GM12873 (cell line): ENCODE measurements around the gene KIAA0930.

ENCODE experiments used
- TF ChIP-seq, protein P1 (sequence below): IDR thresholded peaks from 2 replicates; pipeline ENCODE4 v1.5.1; 2012; ENCODE audit warnings: low read depth, mild to moderate bottlenecking, moderate library complexity, low read length, control low read depth; ENCODE audit not compliant: insufficient read depth; ENCODE audit errors: missing control alignments

KIAA0930 gene

DNA sequence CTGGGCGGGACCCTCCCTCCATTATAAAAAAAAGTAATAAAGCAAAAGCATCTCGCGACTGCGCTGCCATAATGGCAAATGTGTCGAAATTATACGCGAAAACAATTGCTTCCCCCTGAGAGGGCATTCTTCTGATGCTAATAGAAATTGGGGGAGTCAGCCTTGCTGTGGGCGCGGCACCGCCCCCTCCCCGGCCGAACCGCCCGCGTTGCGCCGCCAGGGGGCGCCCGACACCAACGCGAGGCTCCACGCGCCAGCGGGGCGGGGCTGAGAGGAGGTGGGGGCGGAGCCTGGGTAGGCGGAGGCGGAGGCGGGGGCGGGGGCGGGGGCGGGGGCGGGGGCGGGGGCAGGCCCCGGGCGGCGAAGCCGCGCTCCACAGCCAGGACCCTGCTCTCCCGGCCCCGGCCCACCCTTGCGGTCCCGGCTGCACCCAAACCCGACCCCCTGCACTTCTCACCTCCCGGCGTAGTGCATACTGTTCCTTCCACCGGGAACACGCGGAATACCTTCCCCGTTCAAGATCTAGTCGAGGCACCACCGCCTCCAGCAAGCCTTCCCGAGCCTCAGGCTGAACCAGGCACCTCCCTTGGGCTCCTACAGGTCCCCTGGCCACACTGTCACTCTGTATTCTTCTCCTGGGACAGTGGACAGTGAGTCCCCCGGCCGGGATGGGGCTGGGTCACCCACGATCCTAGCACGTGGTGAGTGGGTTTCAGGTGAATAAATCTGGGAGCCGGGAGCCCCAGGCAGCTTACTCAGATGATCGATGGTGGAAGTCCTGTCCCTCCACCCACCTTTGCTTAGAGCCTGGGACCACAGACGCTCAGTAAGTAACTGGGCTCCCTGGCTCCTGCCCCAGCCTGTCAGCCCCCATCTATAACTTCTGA is 28.5 kb upstream of the KIAA0930 start:
- TF ChIP-seq, protein P1, sequence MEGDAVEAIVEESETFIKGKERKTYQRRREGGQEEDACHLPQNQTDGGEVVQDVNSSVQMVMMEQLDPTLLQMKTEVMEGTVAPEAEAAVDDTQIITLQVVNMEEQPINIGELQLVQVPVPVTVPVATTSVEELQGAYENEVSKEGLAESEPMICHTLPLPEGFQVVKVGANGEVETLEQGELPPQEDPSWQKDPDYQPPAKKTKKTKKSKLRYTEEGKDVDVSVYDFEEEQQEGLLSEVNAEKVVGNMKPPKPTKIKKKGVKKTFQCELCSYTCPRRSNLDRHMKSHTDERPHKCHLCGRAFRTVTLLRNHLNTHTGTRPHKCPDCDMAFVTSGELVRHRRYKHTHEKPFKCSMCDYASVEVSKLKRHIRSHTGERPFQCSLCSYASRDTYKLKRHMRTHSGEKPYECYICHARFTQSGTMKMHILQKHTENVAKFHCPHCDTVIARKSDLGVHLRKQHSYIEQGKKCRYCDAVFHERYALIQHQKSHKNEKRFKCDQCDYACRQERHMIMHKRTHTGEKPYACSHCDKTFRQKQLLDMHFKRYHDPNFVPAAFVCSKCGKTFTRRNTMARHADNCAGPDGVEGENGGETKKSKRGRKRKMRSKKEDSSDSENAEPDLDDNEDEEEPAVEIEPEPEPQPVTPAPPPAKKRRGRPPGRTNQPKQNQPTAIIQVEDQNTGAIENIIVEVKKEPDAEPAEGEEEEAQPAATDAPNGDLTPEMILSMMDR = peak; percentile 78

DNA sequence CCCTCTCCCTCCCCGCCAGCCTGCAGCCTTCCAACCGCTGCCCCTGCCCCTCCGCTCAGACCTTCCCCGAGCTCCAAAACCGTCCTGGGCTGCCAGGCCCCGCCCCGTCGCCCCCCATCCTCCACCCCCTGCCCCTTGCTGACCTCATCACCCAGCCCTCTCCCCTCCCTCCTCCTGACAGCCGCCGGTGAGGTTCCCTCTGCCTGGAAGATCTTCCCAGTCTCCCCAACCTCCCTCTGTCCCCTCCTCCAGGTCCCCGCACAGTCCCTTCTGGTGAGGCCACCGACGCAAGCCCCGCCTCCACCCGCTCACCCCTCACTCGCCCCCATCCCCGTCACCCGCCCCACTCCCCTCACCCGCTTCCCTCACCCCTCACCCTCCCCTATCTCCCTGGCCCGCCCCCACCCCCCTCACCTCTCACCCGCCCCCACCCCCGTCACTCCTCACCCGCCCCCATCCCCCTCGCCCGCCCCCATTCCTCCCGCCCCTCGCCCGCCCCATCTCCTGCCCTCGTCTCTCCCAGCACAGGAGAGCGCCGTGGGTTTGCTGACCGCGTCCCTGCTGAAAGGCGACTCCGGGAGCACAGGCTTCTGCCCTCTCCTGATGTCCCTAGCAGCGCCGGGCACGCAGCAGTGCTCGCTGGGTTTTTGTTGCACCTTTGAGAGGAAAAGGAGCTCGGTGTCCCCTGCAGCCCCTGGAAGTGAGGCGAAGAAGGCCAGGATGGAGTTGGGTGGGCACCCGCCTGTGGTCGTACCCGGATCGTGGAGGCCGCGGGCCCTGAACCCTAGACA is 27.7 kb upstream of the KIAA0930 start:
- TF ChIP-seq, protein P1 = no peak

DNA sequence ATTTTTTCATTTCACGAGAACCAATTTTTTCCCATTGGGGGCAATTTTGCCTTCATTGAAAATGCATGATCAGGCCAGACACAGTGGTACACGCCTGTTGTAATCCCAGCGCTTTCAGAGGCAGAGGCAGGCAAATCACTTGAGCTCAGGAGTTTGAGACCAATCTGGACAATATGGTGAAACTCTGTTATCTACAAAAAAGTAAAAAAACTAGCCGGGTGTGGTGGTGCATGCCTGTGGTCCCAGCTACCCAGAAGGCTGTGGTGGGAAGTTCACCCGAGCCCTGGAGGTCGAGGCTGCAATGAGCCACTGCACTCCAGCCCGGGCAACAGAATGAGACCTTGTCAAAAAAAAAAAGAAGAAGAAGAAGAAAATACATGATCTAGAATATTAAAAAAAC is 24.8 kb upstream of the KIAA0930 start:
- TF ChIP-seq, protein P1 = no peak

DNA sequence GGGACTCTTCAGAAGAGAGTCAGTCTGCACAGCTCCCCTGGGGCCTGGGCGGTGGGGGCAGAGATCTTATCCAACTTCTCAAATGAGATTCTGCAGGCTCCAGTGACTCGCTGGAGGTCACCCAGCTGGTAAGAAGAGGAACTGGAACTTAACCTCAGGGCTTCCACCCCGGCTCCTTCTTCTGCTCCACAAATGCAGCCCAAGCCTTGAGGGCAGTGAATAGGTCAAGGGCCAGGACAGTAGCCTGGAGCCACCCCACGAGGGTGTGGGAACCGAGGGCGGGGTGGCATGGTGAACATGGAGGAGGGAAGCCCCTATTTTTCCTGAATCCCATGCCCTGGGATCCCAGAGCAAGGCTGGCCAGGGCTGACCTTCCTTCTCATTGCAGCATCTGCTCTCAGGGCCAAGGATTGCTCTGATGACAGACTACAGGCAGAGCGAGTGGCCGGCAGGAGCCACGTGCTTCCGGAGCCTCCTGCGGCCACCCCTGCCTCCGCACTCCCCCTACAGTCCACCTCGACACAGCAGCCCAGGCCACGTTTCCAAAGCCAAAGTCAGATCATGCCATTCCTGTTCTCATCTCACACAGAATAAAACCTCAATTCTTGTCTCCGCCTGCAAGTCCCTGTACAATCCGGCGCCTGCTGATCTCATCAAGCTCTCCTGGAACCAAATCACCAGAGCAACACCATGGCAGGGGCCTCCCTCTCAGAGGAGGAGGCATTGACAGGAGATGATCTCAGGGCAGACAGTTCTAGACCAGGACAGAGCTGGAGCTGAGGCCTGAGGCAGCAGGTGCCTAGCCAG is 23.0 kb upstream of the KIAA0930 start:
- TF ChIP-seq, protein P1 = peak; percentile 64

DNA sequence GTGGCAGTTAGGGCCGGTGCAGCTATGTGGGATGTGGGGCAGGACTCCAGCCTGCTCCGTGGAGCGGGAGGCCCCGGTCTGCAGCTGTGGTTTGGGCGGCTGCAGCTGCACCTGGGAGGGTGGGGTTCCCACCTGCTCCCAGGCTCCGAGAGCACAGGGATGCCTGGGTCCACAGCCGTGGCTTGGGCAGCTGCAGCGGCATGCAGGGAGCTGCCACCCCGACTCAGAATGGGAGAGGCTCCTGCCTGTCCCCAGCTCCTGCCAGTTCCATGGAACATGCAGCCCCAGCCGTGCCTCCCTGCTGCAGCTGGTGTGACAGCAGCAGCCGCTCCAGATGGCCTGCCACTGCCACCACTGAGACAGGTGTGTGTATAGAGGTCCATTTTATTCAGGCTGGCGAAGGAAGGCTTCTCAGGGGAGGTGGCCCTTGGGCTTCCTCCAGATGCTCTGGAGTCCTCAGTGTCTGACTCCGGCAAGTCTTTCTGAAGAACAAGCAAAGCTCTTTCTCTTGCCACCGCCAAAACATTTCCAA is 22.3 kb upstream of the KIAA0930 start:
- TF ChIP-seq, protein P1 = no peak

DNA sequence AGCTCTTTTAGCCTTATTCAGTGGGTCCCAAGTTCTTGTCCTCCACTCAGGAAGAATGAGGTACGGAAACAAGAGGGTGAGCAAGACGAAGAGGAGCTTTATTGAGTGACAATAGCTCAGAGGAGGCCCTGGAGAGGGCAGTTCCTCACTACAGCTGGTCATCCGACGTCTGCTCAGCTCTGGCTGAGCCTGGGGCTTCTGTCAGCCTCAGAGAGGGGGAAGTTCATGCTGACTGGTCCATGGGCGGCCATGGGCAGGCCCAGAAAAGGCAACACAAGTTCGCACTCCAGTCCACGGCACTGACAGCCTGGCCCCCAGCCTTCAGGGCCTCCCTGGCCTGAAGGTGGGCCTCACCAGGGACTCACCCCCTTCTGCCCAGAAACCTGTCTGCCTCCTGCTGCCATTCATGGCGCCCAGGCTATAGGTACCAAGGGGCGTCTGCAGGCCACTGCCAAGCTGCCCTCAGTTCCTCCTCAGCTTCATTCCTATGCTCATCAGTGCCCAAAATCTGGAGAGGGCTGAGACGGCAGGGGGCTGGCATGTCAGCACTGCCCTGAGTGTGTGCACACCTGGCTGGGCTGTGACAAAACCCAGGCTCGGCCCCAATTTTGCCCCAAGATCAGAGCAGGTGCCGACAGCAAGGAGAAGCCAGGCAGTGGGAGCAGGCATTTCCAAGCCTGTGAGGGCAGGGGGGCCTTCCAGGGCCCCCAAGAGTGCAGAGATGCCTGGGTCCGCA is 21.7 kb upstream of the KIAA0930 start:
- TF ChIP-seq, protein P1 = no peak
